SK-N-SH (cell line): Measurements from ENCODE around the gene MAML3. TPM values are rescaled to one million over a fixed set of nuclear protein-coding genes. Genes with fewer than 3 reads are reported as not detected.

ENCODE experiments used
- CHD2 ChIP-seq: fragments of 150-350 bp; IDR thresholded peaks from 2 replicates; pipeline ENCODE4 v1.6.1; 2018; ENCODE audit warnings: low read length; ENCODE audit not compliant: partially characterized antibody
- ELF1 ChIP-seq: IDR thresholded peaks from 2 replicates; pipeline ENCODE4 v1.4.0; 2012
- EP300 ChIP-seq, 2 experiments: IDR thresholded peaks; 2 replicates each; pipeline versions ENCODE4 v1.4.0 to v1.6.1; 2012; ENCODE audit warnings: borderline replicate concordance in 1 of 2, low read depth in 1 of 2, low read length in 1 of 2
- FOSL2 ChIP-seq: IDR thresholded peaks from 2 replicates; pipeline ENCODE4 v1.4.0; 2012; ENCODE audit warnings: low read depth, mild to moderate bottlenecking, moderate library complexity, borderline replicate concordance
- FOXM1 ChIP-seq: IDR thresholded peaks from 2 replicates; pipeline ENCODE4 v1.4.0; 2012; ENCODE audit warnings: low read depth, mild to moderate bottlenecking
- GABPA ChIP-seq: IDR thresholded peaks from 2 replicates; pipeline ENCODE4 v1.4.0; 2012; ENCODE audit warnings: low read depth, mild to moderate bottlenecking
- GATA2 ChIP-seq: sonication (generic); formaldehyde crosslinking; IDR thresholded peaks from 2 replicates; pipeline ENCODE4 v1.5.0; 2020; ENCODE audit warnings: mild to moderate bottlenecking, missing genetic modification reagents
- JUND ChIP-seq: IDR thresholded peaks from 2 replicates; pipeline ENCODE4 v1.4.0; 2012
- MAX ChIP-seq: IDR thresholded peaks from 2 replicates; pipeline ENCODE4 v1.4.0; 2012; ENCODE audit warnings: low read depth
- NFIC ChIP-seq: IDR thresholded peaks from 2 replicates; pipeline ENCODE4 v1.4.0; 2012; ENCODE audit warnings: borderline replicate concordance
- NRF1 ChIP-seq: IDR thresholded peaks from 2 replicates; pipeline ENCODE4 v1.6.1; 2012; ENCODE audit warnings: low read depth, mild to moderate bottlenecking, low read length
- POLR2AphosphoS5 ChIP-seq: IDR thresholded peaks from 2 replicates; pipeline ENCODE4 v1.6.1; 2012; ENCODE audit warnings: low read depth, low read length
- REST ChIP-seq: IDR thresholded peaks from 2 replicates; pipeline ENCODE4 v1.6.1; 2012; ENCODE audit warnings: mild to moderate bottlenecking, low read depth, low read length, moderate library complexity
- RFX5 ChIP-seq: IDR thresholded peaks from 2 replicates; pipeline ENCODE4 v1.6.1; 2012; ENCODE audit warnings: mild to moderate bottlenecking, improper control_type of control experiment, low read length
- RXRA ChIP-seq: IDR thresholded peaks from 2 replicates; pipeline ENCODE4 v1.4.0; 2012; ENCODE audit warnings: low read depth, mild to moderate bottlenecking, borderline replicate concordance
- SIN3A ChIP-seq: IDR thresholded peaks from 2 replicates; pipeline ENCODE4 v1.6.1; 2012; ENCODE audit warnings: low read depth, mild to moderate bottlenecking, low read length, moderate library complexity, borderline replicate concordance
- TAF1 ChIP-seq: IDR thresholded peaks from 2 replicates; pipeline ENCODE4 v1.6.1; 2012; ENCODE audit warnings: low read depth, mild to moderate bottlenecking, low read length, moderate library complexity, borderline replicate concordance
- TEAD4 ChIP-seq: IDR thresholded peaks from 2 replicates; pipeline ENCODE4 v1.4.0; 2012; ENCODE audit warnings: mild to moderate bottlenecking, borderline replicate concordance; ENCODE audit not compliant: insufficient read depth
- USF1 ChIP-seq: IDR thresholded peaks from 2 replicates; pipeline ENCODE4 v1.4.0; 2012; ENCODE audit warnings: low read depth, borderline replicate concordance
- YY1 ChIP-seq: IDR thresholded peaks from 2 replicates; pipeline ENCODE4 v1.4.0; 2012; ENCODE audit warnings: low read depth, mild to moderate bottlenecking
- polyA plus RNA-seq, 3 experiments: library from polyadenylated mRNA; depleted of rRNA; stranded (reverse); fragments of >200 nt; gene quantifications; 2 replicates each; pipeline ENCODE4 v1.2.3, GENCODE V29; 2012

Gene MAML3
- polyA plus RNA-seq, 1 of the 3 experiments (the other 2 are of a cell fraction) = 5.3 TPM

GRCh38 chr4:140037353-140038030 lies 116.5 kb downstream of the MAML3 start (continued):
- TF ChIP-seq TEAD4 (no peak), RXRA (0 out of 2 replicates have a peak, but pooled peaks have one; percentile 32), FOXM1 (no peak), USF1 (no peak), GABPA (no peak), MAX (peak; percentile 63; the same call in 1 of the 2 replicates), EP300 (IDR thresholded peaks at IDR 0.05; ENCODE audit: borderline replicate concordance in 1 of 2, low read depth in 1 of 2, low read length in 1 of 2) (peak in 1 of 2 experiments; percentile 69; a peak in 2 of 4 replicates), SIN3A (no peak), NRF1 (no peak), YY1 (no peak), CHD2 (no peak), RFX5 (no peak), NFIC (peak; percentile 39; the same call in 1 of the 2 replicates), REST (no peak), TAF1 (peak; percentile 40; the same call in 1 of the 2 replicates), FOSL2 (peak; percentile 85), ELF1 (no peak), JUND (peak; percentile 65; the same call in 1 of the 2 replicates), POLR2AphosphoS5 (peak; percentile 29; the same call in 1 of the 2 replicates), GATA2 (CRISPR knock-in tag) (no peak)
